Fibroblast of skin of abdomen (primary cell): ENCODE data around the gene MED26.
"Not testable (repeated sequence)": the region's sequence is repeated elsewhere in the genome, so short reads cannot be mapped to it uniquely, and the experiment has no call there.

Experiments
- DNase-seq: peaks from one replicate; pipeline ENCODE4 v3.0.0-alpha.2; 2013

The MED26 gene

GRCh38 chr19:16571822-16572331 is 56.1 kb downstream of the MED26 start:
- no peak for DNase-seq

- no peak for DNase-seq
These were observed 56.7 kb downstream of the MED26 start for GRCh38 chr19:16571283-16571682.

DNA sequence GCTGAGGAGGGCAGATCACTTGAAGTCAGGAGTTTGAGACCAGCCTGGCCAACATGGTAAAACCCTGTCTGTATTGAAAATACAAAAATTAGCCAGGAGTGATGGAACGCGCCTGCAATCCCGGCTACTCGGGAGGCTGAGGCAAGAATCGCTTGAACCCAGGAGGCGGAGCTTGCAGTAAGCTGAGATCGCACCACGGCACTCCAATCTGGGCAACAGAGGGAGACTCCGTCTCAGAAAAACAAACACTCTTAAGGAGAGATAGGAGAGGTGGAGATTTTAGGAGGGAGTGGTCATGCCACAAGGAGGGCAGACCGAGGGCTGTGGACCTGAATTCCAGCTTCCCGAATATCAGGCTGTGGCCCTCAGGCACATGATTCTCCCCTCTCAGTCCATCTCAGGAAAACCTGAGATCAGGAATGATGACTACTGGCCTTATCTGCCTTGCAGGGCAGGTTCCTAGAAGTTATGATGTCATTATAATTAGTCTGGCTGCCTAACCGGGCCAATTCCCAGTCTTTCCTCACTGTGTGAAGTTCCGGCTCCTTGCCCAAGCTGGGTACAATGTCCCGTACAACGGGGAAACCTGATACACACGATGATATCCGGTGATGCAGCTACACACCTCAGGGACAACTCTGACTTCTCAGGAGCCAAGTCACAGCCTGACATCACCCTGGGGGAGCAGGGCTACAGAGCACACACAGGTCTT is 58.2 kb downstream of the MED26 start:
- no peak for DNase-seq

DNA sequence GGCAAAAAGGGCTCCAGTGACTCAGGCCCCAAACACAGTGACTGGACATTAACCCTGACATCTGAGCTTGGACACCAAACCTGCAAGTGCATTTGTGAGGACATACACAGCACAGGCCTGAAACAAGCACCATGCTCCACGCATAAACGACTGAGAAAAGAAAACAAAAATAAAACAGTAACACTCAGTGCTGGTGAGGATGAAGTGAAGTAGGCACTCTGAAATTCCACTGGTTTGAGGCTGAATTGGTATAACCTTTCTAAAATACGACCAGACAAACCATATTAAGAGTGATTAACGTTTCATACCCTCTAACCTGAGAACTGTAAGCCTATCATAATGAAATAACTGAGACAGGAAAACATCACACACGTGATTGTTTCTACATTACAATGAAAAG is 61.3 kb downstream of the MED26 start:
- no peak for DNase-seq

GRCh38 chr19:16566161-16566560 is 61.8 kb downstream of the MED26 start:
- DNase-seq = no peak

DNA sequence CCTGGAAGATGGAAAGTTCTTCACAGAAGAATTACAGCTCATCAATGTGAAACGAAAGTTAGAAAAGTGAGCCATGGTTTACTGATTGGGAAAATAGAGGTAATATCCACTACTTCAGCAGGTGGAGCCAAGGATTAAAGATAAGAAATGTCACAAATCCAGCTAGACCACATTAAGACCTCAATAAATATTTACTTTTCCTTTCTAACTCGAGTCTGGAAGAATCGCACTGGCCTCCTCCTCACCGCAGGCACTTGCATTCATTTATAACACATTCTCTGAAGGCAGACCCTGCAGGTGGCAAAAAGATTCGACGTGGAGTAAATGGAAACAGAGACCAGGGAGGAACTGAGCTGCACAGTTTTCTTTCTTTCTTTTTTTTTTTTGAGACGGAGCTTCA is 63.2 kb downstream of the MED26 start:
- no peak for DNase-seq

GRCh38 chr19:16562608-16563025 is 65.4 kb downstream of the MED26 start:
- DNase-seq = no peak

- DNase-seq = no peak
These were observed 66.6 kb downstream of the MED26 start for GRCh38 chr19:16561382-16561781.

GRCh38 chr19:16559780-16560276 is 68.2 kb downstream of the MED26 start:
- DNase-seq = no peak

GRCh38 chr19:16554776-16555175 is 73.2 kb downstream of the MED26 start:
- DNase-seq = no peak

GRCh38 chr19:16551902-16552301 is 76.1 kb downstream of the MED26 start:
- not testable (repeated sequence) for DNase-seq

- DNase-seq = no peak
These were observed 79.0 kb downstream of the MED26 start for GRCh38 chr19:16548956-16549355.

DNA sequence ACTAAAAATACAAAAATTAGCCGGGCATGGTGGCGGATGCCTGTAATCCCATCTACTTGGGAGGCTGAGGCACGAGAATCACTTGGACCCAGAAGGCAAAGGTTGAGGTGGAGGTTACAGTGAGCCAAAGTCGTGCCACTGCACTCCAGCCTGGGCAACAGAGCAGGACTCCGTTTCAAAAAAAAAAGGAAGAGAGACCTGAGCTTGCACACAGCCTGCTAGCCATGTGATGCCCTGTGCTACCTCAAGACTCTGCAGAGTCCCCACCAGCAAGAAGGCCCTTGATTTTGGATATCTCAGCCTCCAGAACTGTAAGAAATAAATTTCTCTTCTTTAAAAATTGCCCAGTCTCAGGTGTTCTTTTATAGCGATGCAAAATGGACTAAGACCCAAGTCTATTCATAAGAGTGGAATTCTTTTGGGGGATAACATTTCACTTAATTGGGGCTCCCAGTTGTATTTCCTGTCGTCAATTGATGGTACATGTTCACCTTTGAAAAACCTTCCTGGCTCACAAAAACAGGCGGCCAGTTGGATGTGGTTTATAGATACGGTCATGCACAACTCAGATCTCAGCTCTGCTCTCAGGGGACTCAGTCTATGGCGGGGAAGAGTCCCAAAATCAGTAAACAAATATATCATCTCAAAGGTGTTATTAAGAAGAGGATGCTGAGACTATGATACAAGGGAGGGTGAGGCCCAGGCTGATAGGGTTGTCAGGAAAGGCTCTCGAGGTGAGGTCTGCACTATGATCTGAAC is 83.4 kb downstream of the MED26 start:
- DNase-seq = no peak

- DNase-seq = not testable (repeated sequence)
These were observed 84.3 kb downstream of the MED26 start for GRCh38 chr19:16543734-16544133.

- no peak for DNase-seq
These were observed 85.0 kb downstream of the MED26 start for GRCh38 chr19:16542910-16543472.

DNA sequence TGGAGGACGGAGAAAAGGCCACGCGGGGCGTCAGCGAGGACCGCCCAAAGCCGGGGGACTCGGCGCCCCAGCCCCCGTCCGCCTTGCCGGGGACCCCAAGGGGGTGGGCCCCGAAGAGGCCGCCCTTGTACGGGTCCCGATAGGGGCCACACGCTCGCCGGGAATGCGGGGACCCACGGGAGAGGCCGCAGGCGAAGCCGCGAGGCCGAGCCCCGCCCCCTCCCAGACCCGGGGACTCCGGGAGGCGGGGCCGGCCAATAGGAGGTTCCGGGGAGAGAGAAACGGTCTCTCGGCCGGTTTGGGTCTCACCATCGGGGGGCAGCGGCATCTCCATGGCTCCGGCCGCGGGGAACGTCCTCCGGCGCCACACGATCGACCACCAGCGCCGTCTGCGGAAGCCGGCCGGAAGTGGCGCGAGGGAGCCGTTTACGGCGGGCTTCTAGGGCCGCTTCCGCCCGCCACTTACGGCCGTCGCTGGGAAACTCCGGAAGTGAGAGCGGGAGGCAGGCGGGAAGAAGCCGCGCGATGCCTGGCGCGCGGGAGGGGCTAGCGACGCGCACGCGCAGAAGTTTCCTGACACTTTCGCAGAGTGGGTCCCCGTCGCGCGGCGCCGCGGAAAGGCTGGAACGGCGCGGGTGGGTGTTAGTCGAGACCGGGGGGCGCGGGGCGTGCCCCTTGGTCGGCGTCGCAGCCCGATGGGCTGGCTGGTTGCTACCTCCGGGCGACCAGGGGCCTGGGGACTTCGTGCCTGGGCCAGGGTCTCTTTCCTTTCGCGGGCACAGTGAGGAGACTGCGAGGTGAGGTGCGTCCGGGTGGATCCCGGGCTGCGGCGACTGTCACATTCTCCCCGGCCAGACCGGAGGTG is 85.7 kb downstream of the MED26 start, which contains the start of gene CHERP:
CHERP (minus strand) TSS at position 393 of the 865 bp plus-strand sequence; CDS start at position 334, 59 bp downstream.
- peak; percentile 94 for DNase-seq

DNA sequence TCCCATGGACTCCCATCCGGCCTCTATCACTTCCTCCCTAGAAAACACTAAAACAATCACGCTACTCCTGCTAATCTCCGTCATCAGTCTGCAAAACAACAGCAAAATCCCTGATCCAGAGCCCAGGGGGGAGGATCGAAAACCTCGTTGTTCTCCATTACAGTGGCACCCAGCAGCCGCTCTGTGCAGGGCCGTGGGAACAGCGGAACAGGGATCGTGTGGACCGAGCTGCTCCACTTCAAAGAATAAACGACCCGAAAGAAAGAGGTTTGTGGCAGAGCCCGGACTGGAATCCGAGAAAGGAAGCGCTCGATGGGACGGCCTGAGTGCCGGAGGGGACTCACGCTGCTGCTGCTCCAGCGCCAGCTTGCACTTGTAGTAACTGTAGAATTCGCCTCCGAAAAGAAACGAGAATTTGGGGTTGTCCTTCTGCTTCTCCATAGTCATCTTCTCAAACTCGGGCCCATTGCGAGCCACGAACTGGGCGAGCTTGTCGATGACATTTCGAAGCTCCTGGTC is 86.4 kb downstream of the MED26 start:
- peak; percentile 6 for DNase-seq

- DNase-seq = no peak
These were observed 87.1 kb downstream of the MED26 start for GRCh38 chr19:16540948-16541347.

- DNase-seq = no peak
These were observed 90.9 kb downstream of the MED26 start for GRCh38 chr19:16537111-16537510.

GRCh38 chr19:16536130-16536529 is 91.9 kb downstream of the MED26 start:
- DNase-seq = no peak

DNA sequence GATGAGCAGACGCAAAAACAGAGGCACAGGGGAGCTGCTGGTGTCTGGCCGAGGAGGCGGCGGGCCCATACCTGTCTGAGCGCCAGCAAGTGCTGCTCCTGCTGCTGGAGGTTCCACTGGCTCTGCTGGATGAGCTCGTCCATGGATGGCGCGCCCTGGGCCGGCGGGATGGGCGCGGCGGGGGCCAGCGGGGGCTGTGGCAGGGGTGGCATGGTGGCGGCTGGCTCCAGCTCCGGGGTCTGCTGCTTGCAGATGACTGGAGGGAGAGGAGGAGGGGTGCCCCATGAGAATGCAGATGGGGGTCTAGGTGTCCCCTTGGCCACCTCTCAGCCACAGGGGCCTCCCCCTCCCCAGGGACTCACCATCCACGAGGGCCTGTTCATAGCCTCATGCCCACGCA is 92.6 kb downstream of the MED26 start:
- no peak for DNase-seq
